Measurements from ENCODE around the gene HTR7. TPM values are rescaled to one million over a fixed set of nuclear protein-coding genes. Genes with fewer than 3 reads are reported as not detected.
"Not testable (repeated sequence)": the region's sequence is repeated elsewhere in the genome, so short reads cannot be mapped to it uniquely, and the experiment has no call there.

The HTR7 gene
- total RNA-seq (2014; rRNA removed; shearing (Covaris generic)): 19.4 and 22.9 TPM in 2 replicates

DNA sequence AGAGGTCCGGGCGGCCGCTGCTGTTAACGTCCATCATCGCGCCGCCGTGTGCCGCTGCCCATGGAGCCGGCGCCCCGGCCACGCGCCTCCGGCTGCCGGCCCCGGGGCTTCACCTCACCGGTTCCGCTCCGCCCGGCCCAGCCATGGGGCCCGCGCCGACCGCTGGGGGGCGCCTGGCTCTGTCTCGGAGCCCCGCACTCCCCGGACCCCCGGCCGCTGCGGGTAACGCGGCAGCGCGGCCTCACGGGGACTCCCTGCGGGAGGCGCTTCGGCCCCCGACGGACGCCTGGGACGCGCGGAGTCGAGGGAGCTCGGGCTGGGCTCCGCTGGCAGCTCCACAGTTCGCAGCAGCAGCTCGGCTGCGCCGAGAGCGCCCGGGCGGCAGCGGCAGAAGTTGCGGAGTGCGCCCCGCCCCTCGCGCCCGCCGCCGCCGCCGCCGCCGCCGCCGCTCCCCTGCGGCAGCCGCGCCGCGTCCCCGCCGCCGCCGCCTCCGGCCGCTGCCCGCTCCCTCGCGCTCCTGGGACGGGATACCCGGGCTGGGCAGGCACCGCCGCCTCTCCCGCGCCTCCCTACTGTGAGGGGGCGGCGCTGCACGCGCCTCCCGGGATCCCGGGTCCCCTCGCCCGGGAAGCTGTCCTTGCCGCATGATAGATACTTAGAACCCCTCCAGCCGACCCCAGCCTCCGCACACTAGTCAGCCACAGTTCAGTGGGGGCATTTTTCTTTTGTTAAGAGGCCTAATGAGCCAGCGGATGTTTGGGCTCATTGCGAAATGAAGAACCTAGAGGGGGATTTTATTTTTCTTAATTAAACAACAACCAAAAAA is at the start of gene HTR7:
Gene HTR7 (minus strand): TSS at position 405 of the 826 bp plus-strand sequence. CDS start 368 bp downstream, at position 37.
- peak; percentile 66 for DNase-seq (ENCODE audit: low read depth)

DNA sequence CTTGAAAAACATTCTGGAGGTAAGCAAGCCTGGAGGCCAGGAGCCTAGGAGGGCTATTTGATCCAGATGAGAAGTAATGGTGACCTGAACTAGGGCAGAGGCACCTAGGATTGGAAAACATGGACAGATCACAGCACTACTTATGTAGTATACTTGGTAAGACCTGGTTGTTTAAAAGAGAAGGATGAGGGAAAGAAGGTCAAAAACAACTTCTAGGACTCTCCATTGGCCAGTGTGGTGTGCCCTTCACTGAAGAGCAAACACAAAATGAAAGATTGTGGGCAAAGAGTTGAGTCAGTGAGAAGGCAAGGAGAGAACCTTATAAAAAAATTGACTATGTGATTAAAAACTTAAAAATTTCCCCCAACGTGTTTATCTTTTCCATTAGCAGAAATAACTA is 48.8 kb upstream of the HTR7 start:
- no peak for DNase-seq (ENCODE audit: low read depth)

DNA sequence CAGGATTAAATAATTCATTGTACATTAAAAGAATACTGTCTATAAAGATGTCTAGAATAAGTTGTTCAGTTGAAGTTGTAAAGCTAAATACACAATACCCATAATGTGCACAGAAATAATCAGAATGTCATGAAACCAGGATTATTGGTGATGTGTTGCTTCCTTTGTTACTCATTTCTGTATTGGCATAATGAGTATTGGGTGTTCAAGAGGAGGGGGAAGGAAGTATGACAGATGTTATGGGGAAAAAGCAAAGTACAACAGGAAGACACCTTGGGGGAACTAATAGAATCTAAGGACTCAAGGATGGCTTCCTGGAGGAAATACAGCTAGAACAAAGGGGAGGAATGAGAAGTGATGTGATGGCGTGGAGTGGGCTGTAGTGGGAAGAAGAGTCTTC is 48.1 kb upstream of the HTR7 start:
- DNase-seq (ENCODE audit: low read depth): no peak

DNA sequence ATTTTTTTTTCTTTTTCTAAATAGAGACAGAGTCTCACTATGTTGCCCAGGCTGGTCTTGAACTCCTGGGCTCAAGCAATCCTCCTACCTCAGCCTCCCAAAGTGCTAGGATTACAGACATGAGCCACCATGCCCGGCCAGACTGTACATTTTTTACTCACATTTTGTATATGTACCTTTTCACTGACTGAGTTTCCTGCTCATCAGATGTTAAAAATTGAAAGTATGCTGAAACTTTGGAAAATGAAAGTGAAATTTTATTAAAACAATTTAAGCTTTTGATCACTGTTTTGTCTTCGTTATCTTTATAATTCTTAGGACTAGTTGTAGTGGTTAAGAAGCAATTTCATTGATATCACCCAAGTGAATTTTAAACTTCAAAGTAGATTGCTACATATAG is 39.1 kb upstream of the HTR7 start:
- DNase-seq (ENCODE audit: low read depth): not testable (repeated sequence)

DNA sequence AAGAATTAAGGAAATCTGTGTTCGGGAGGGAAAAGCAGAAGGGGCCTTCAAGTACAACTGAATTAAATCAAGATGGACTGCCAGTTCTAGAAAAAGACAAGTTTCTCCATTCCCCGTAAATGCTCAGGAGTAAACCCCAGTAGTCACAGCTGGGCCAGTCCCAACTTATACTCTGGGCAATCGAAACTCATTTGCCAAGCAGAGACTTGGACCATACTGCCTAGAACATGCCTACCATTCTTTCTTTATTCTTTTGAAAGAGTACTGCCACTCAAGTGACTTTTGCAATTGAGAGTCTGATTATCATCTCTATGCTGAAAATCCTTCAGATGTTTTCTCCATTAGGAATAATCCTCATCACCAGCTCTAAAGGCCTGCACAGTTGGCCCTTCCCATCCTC is 35.4 kb upstream of the HTR7 start:
- no peak for DNase-seq (ENCODE audit: low read depth)

DNA sequence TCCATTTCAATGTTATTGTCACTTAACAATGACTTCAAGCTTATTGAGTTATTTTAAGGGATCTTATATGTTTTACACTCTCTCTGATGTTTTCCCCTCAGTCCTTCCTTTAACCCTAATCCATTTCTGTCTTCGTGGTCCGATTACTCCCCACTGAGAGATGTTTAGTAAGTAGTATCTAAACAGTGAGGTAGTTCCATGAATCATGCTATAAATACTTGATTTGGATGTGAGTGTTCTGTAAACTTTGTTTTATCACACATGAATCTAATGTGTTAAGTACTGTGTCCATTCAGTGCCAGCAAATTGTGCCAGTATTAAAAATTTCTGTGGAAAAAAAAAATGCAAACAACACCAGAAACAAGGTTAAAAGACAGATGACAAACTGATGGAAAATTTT is 32.5 kb upstream of the HTR7 start:
- DNase-seq (ENCODE audit: low read depth): no peak

DNA sequence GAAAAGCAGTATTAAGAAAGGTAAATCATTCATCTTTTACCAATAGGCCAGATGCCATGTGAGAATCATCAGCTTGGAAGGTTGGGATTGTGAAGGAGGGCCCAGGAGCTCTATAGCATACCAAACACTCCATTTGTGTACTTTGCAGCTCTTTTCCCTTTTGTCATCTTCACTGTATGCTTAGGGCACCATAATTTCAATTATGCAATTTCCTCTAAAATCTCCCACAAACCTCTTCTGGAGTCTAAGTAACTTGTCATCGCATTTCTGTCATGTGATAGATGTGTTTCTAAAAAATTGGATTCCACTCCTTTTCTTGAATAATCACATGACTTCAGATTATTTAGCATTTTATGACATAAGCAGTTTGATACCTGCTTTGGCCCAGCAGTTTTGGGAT is 31.8 kb upstream of the HTR7 start:
- no peak for DNase-seq (ENCODE audit: low read depth)

DNA sequence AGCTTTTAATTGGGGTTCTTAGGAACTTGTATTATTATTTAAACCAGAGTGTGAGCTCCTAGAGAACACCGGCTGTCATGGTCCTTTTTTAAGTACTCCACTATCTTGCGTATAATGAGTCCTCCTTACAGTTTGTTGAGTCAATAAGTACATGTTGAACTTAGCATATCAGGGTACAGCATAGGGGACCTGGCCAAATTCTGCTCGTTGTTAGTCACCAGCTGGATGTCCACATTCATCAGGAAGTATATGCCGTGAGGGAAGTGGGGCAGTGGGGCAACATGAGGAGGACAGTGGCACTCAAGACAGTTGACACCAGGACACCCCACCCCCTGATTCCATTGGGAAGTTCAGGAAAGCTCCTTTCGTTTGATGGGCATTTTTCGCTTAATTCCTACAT is 30.5 kb upstream of the HTR7 start:
- no peak for DNase-seq (ENCODE audit: low read depth)

DNA sequence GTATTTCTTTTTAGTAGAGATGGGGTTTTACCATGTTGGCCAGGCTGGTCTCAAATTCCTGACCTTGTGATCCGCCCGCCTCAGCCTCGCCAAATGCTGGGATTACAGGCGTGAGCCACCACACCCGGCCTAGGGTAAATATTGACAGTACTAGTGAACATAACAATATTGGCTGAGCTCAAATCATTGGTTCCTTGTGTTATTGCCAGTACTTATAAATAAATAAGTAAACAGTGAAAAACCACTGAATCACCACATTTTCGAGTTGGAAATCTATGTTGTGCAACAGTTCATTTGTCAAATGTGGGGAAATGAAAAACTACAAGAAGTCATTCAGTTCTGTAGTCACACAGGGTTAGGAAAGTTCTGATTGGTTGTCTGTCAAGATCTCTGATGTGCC is 29.7 kb upstream of the HTR7 start:
- DNase-seq (ENCODE audit: low read depth): no peak

DNA sequence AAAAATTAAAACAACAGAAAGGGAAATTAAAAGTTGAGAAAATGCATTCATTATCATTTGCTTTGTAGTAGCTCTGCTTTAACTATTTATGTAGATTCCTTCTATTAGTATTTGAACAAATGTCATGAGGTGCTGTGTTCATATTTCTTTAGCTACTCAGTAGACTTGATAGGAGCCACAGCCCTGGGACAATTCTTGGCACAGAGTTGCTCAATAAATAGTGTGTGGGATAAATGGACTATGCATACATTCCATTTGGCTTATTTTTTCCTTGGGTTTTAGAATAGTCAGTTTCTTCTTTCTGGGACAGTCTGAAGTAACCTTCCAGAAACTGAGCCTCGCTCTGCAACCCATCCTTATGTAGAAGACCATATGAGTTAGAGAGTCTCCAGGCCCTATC is 27.3 kb upstream of the HTR7 start:
- DNase-seq (ENCODE audit: low read depth): no peak

DNA sequence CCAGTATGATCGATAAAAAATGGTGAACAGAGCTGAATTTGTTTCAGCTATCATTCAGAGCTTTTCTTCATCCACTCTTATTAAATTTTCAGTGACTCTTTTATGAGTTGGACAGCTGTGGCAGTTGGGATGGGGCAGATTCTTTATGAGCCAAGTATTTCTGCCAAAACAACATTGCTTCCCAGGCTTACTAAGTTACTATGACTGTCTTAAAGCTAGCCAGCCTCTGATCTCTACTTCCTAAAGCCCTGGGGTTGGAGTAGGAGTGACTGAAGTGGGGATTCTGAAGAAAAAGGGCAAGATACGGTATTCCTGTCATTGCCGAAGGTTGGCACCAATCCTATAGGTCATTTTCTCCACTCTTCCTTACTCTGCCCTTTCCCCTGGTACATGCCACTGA is 26.6 kb upstream of the HTR7 start:
- DNase-seq (ENCODE audit: low read depth): no peak

DNA sequence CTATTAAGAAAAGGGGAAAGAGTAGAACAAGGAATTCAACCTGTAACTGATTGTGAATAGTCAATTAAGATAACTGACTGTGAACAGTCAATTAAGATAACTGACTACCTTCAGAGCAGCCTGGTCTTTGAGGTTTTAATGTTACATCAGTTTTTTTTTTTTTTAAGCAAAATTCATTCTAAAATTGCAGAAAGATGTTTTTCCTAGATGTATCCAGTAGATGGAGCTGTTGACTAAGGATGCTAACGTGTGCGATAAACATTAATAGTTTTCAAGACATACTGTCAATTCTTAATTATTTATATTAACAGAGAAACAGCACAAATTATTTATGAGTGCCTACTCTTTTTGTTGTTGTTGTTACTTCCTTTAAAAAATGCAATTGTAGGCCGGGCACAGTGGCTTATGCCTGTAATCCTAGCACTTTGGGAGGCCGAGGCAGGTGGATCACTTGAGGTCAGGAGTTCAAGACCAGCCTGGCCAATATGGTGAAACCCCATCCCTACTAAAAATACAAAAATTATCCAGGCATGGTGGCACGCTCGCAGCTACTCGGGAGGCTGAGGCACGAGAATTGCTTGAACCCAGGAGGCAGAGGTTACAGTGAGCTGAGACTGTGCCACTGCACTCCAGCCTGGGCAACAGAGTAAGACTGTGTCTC is 22.4 kb upstream of the HTR7 start:
- DNase-seq (ENCODE audit: low read depth): peak; percentile 10

DNA sequence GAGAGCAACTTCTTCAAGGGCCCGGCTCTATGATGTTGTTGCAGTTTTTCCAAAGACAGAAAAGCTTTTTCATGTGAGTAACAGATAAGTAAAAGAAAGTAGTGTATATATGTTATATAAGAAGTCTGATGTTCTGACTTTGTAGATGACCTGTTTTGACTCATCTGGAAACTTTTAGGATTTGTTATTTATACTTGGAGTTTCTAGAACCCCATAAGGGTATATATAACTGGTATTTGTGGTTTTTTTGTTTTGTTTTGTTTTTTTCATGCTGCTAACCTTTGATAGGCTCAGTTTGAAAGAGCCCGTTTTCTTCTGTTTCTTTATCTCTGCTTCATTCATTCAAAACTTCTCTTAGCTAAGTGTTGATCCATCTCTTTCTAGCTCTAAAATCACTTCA is 21.2 kb upstream of the HTR7 start:
- no peak for DNase-seq (ENCODE audit: low read depth)

DNA sequence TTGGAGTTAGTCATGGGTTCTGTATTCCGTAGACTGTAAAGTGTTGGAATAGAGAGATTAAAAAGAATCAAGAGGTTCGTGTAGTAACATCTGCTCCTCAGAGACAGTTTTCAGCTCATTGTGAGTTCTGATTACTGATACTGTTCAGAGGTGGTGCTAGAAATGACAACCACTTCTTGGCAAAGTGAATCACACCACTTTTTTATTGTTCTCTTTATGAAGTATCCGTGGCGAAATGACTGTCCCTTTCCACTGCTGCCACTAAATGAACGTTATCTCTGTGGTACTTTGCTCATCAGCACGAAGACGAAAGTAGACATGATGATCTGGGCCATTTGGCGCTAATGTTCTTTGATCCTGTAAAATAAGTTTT is 14.8 kb upstream of the HTR7 start:
- DNase-seq (ENCODE audit: low read depth): no peak

DNA sequence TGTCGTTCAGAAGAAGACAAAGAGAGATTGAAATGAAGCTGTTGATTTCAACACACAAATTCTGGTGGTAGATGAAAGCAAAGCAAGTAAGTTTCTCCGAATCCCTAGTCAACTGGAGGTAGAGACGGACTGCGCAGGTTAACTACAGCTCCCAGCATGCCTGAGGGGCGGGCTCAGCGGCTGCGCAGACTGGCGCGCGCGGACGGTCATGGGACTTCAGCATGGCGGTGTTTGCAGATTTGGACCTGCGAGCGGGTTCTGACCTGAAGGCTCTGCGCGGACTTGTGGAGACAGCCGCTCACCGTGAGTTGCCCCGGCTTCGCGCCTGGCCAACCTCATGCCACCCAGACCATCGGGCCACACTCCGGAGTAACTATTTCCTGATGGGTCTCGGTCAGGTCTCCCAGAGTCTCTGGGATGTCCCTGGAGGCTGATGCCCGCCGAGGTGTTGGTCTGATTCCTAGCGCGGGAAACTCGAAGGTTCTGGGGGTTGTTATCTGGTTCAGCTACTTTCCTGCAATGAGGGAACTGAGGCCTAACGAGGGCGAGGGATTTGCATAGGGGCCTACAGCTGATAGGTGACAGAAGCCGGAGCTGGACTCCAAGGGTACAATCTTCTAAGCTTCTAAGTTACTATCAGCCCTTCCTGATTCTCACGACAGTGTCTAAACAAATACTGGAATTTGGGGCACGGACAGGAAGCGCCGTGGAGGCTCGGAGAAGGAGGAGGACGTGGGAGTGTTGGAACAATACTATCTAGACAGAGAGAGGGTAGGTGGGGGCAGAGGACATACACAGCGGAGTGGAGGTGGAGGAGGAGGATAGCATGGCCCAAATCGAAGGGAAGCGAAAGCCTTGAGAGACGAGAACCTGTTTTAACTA is 14.2 kb upstream of the HTR7 start, which contains the start of gene RPP30:
Gene RPP30 (plus strand): TSS at position 209 of the 882 bp plus-strand sequence. CDS start 13 bp downstream, at position 222.
- peak; percentile 87 for DNase-seq (ENCODE audit: low read depth)

DNA sequence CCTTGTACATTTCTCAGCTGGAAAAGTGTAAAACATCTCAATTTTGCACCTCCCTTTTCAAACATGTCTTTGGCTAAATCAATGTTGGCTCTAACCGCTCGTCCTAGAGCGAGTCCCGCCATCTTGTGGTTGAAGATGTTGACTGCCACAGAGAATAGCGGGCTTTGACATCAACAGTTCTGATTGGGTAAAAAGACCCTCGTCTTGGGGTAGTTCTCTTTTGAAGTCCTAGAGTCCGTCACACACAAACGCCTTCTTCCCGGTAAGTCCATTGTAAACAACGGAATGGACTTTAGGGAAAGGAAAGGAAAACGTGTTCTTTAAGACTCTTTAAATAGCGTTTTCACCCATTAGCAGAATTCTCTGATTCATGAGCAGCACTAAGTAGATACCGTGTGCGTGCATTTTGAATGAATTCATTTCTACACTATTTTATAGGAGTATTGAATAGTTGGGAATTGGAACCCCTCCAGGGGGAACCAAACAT is 13.5 kb upstream of the HTR7 start:
- DNase-seq (ENCODE audit: low read depth): peak; percentile 66

DNA sequence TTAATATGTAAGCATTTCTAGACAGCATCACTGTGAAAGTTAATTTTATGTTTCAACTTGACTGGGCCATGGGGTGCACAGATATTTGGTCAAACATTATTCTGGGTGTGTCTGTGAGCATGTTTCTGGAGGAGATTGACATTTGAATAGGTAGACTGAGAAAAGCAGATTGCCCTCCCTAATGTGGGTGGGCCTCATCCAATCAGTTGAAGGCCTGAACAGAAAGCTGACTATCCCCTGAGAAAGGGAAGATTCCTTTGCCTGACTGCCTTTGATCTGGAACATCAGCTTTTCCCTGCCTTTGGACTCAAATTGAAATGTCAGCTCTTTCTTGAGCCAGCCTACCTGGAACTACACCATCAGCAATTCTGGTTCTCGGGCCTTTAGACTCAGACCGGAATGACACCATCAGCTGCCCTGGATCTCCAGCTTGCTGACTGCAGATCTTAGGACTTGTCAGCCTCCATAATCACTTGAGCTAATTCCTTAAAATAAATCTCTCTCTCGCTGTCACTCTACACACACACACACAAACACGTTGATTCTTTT is 8.3 kb upstream of the HTR7 start:
- DNase-seq (ENCODE audit: low read depth): no peak

DNA sequence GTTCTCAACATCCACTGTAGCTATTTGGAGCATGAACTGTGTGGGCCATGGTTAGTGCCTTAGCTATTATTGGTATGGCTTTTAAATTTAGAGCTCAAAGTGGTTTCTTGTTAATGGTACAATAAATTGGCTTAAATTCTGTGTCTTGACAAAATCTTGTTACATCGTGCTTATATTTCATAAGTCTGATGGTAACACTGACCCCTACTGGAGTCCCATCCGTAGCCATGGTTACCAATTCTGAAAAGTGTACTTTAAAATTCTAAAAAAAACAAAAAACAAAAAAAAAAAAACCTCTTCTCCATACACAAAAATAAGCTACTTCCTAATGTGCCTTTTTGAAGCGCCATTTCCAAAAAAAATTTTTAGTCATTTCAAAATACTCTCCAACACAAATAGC is 7.6 kb upstream of the HTR7 start:
- DNase-seq (ENCODE audit: low read depth): no peak

DNA sequence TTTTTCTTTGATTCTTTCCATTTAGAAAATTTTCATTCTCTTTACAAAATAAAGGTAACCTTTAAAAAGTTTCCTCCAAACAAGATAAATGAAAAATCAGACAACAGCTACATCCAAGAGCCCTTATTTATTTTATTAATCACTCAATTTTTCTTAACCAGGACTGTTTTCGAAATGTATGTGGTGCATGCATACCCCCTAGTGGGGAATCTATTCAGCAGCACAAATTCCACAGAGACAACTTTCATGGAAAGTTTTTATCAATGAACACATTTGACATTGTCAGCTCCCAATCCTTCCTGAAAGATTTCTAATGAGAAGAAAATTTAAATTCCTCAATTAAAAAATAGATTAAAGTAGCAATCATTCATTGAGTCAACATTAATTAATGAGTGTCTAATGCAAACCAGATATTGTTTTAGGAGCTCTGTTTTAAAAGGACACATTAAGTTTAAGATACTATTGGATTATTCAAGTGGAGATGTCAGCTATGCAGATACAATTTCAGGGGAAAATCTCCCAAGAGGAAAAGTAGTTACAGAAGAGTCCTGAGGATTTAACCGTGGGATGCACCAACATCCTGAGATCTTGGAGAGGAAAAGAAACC is 5.2 kb upstream of the HTR7 start:
- DNase-seq (ENCODE audit: low read depth): no peak

DNA sequence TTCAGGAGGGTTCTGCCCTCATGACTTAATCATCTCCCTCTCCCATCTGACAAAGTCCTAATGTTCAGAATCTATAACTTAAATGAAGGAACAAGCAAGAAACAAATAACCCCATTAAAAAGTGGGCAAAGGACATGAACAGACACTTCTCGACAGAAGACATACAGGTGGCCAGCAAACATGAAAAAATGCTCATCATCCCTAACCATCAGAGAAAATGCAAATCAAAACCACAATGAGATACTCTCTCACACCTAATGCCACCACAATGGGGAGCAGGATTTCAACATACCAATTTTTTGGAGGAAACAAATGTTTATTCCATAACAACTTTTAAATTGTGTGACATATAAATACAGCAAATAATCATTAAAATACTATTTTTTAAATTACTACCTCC is 3.0 kb upstream of the HTR7 start:
- no peak for DNase-seq (ENCODE audit: low read depth)

DNA sequence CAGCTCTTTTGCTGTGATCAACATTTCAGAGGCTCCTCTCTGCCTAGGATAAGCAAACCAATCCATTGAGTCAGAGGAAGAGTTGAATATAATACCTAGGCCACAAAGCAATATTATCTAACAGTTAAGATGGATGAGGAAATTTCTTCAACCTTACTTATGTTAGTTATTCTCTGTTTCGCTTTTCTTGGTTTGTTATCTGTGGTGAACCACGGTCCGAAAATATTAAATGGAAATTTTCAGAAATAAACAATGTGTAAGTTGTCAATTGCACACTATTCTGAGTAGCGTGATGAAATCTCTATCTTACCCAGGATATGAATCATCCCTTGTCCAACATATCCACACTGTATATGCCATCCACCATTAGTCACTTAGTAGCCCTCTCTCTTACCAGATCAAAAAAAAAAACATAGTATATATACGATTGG is 1.5 kb upstream of the HTR7 start:
- DNase-seq (ENCODE audit: low read depth): peak; percentile 71
